ENCODE data around the gene CCRL2. TPM values are rescaled to one million over a fixed set of nuclear protein-coding genes. Genes with fewer than 3 reads are reported as not detected.
"Not testable (repeated sequence)": the region's sequence is repeated elsewhere in the genome, so short reads cannot be mapped to it uniquely, and the experiment has no call there.

Gene CCRL2
- total and polyA plus RNA-seq, 5 donors from 2014 or later, result 1.4 to 10.6 (median 2.0) TPM

DNA sequence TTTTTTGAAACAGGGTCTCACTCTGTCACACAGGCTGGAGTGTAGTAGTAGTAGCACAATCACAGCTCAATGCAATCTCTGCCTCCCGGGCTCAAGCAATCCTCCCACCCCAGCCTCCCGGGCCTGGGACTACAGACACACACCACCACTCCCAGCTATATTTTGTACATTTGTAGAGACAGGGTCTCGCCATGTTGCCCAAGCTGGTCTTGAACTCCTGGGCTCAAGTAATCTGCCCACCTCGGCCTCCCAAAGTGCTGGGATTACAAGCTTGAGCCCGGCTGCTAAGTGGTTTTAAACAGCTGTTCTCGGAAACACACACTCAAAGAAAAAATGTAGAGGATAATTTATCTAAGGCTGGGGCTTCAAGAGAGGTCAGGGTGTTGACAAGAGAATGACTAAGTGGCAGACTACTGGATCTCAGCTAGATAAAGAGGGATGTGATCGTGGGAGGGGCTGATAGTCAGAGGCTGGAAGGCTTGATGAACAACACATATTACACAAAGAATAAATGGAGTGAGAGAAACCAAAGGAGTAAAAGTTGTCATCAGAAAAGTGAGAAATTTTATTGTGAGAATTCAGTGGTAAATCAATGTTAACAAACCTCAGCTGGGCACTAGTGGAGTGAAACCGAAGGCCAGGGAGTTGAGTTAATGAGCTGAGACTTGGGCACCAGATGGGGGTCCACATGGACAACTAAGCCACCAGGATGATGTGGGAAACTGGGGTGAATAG, 6.9 kb upstream of the CCRL2 start:
- ATAC-seq (ENCODE audit: low read depth in 2 of 2) (no peak), DNase-seq (no peak)
- peaks cover 0 to 4% (median 0%) of the 10 kb centered on the region in 7 donors for H3K9me3 Mint-ChIP-seq
- Histone ChIP-seq H3K9me3 (ENCODE audit: control insufficient read depth in 2 of 2, low read length in 2 of 2) (no peaks in the 10 kb centered on the region), H3K27me3 (ENCODE audit: control insufficient read depth, insufficient read depth, low read length) (no peaks in the 10 kb centered on the region), H3K4me3 (ENCODE audit: low read depth, low read length) (no peak overlapping the region), H3K36me3 (ENCODE audit: control insufficient read depth, insufficient read depth, low read length) (no peaks in the 10 kb centered on the region), H3K4me1 (ENCODE audit: control insufficient read depth, insufficient read depth, low read length, poor library complexity, severe bottlenecking) (no peaks in the 10 kb centered on the region), H3K27ac (ENCODE audit: insufficient read depth, low read length, poor library complexity, severe bottlenecking) (no peak overlapping the region)
- no peak overlapping the region for H3K27ac Mint-ChIP-seq
- peaks cover 13% of the 10 kb centered on the region for H3K27me3 Mint-ChIP-seq
- peaks cover 0 to 2% (median 0%) of the 10 kb centered on the region in 4 donors for H3K4me1 Mint-ChIP-seq
- no peak overlapping the region for H3K4me3 Mint-ChIP-seq
- H3K36me3 Mint-ChIP-seq, result no peaks in the 10 kb centered on the region

DNA sequence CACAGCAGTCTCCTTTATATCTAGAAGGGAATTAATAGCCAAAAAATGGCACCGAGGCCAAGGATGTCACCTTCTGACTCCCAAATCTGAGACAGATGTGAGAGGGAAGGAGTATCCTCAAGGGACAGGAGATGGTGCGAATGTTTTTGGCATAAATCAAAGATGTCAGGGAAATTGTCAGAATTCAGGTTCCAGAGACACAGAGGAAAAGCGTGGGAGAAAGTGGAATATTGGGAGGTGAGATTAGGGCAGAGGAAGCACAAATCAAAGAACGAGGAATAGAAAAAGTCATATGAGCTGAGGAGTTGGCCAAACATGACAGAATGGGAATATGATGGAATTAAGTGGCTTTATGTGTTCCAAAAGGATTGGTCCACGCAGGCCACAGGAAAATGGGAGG, 6.2 kb upstream of the CCRL2 start:
- Histone ChIP-seq H3K9me3 (ENCODE audit: control insufficient read depth in 2 of 2, low read length in 2 of 2) (no peaks in the 10 kb centered on the region), H3K4me1 (ENCODE audit: control insufficient read depth, insufficient read depth, low read length, poor library complexity, severe bottlenecking) (no peaks in the 10 kb centered on the region), H3K36me3 (ENCODE audit: control insufficient read depth, insufficient read depth, low read length) (no peaks in the 10 kb centered on the region), H3K27ac (ENCODE audit: insufficient read depth, low read length, poor library complexity, severe bottlenecking) (no peak overlapping the region), H3K4me3 (ENCODE audit: low read depth, low read length) (no peak overlapping the region), H3K27me3 (ENCODE audit: control insufficient read depth, insufficient read depth, low read length) (no peaks in the 10 kb centered on the region)
- peaks cover 0 to 4% (median 0%) of the 10 kb centered on the region in 7 donors for H3K9me3 Mint-ChIP-seq
- no peak overlapping the region for H3K4me3 Mint-ChIP-seq
- DNase-seq (no peak), ATAC-seq (ENCODE audit: low read depth in 2 of 2) (no peak)
- no peaks in the 10 kb centered on the region for H3K36me3 Mint-ChIP-seq
- H3K27ac Mint-ChIP-seq, result no peak overlapping the region
- peaks cover 13% of the 10 kb centered on the region for H3K27me3 Mint-ChIP-seq
- peaks cover 0 to 2% (median 0%) of the 10 kb centered on the region in 4 donors for H3K4me1 Mint-ChIP-seq

DNA sequence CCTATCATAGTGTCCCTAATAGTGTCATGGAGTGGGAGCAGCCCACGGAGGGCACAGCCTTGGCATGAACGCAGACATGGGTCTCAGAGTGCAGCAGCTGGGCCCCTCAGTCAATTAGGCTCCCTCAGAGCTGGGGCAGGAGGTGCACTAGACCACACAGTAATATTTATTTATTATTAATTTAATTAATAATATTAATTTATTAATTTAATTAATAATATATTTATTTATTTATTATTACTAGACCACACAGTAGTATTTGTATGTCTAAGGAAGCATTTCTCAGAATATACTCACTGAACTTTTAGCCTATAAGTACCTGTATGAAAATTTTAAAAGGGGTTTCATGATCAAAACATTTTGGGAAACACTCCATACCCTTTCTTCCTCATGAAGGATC, 5.5 kb upstream of the CCRL2 start:
- H3K4me1 Mint-ChIP-seq, result peaks cover 0 to 3% (median under 1%) of the 10 kb centered on the region in 4 donors
- H3K9me3 Mint-ChIP-seq, result peaks cover 0 to 4% (median 0%) of the 10 kb centered on the region in 7 donors
- Histone ChIP-seq H3K27me3 (ENCODE audit: control insufficient read depth, insufficient read depth, low read length) (no peaks in the 10 kb centered on the region), H3K36me3 (ENCODE audit: control insufficient read depth, insufficient read depth, low read length) (no peaks in the 10 kb centered on the region), H3K4me1 (ENCODE audit: control insufficient read depth, insufficient read depth, low read length, poor library complexity, severe bottlenecking) (no peaks in the 10 kb centered on the region), H3K4me3 (ENCODE audit: low read depth, low read length) (no peak overlapping the region), H3K27ac (ENCODE audit: insufficient read depth, low read length, poor library complexity, severe bottlenecking) (no peak overlapping the region), H3K9me3 (ENCODE audit: control insufficient read depth in 2 of 2, low read length in 2 of 2) (no peaks in the 10 kb centered on the region)
- DNase-seq (no peak), ATAC-seq (ENCODE audit: low read depth in 2 of 2) (no peak)
- H3K27ac Mint-ChIP-seq, result no peak overlapping the region
- no peak overlapping the region for H3K4me3 Mint-ChIP-seq
- H3K36me3 Mint-ChIP-seq, result no peaks in the 10 kb centered on the region
- peaks cover 13% of the 10 kb centered on the region for H3K27me3 Mint-ChIP-seq

DNA sequence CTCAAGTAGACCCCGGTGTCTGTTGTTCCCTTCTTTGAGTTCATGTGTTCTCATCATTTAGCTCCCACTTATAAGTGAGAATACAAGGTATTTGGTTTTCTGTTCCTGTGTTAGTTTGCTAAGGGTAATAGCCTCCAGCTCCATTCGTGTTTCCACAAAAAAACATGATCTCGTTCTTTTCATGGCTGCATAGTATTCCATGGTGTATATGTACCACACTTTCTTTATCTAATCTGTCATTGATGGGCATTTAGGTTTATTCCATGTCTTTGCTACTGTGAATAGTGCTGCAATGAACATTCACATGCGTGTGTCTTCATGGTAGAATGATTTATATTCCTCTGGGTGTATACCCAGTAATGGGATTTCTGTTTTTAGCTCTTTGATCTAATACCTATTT, 4.2 kb upstream of the CCRL2 start:
- H3K4me3 Mint-ChIP-seq; H3K27me3 ChIP-seq (ENCODE audit: control insufficient read depth, insufficient read depth, low read length); H3K9me3 Mint-ChIP-seq: not testable (repeated sequence)

DNA sequence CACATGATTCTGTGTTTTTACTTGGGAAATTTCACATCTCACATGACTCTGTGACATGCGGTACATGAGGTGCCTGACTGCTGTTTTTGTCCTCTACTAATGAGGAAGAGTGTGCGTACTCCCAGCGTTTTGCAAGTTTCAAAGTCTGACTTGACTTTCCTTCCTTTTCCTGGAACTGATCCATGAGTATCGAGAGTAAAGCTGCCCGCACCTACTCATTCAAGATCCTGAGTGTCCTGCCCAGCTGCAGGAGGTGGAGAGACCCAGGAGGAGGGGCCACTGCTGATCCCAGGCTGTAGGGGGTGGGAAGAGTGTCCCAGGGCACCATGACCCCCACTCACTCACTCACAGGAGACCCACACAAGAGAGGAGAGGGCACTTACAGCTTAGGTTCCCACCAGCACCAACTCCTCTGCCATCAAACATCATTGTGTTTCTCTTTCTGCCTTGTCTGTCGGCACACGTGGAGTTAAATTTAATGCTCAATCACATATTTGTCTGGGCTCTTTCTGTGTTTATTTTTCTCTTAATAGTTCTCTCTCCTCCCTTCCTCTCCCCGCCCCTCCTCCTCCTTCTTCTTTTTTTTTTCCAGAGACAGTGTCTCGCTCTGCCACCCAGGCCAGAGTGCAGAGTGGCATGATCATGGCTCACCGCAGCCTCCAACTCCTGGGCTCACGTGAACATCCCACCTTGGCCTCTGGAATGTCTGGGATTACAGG, 1.6 kb upstream of the CCRL2 start:
- Histone ChIP-seq H3K9me3 (ENCODE audit: control insufficient read depth in 2 of 2, low read length in 2 of 2) (no peaks in the 10 kb centered on the region), H3K4me1 (ENCODE audit: control insufficient read depth, insufficient read depth, low read length, poor library complexity, severe bottlenecking) (peaks cover 17% of the 10 kb centered on the region), H3K27me3 (ENCODE audit: control insufficient read depth, insufficient read depth, low read length) (no peaks in the 10 kb centered on the region), H3K4me3 (ENCODE audit: low read depth, low read length) (no peak overlapping the region), H3K36me3 (ENCODE audit: control insufficient read depth, insufficient read depth, low read length) (no peaks in the 10 kb centered on the region), H3K27ac (ENCODE audit: insufficient read depth, low read length, poor library complexity, severe bottlenecking) (no peak overlapping the region)
- Mint-ChIP-seq H3K4me1 (peaks cover 17 to 38% (median 19%) of the 10 kb centered on the region in 4 donors), H3K27me3 (peaks cover 20% of the 10 kb centered on the region), H3K4me3 (peak overlapping the region in 1 of 4 donors; percentile 6), H3K9me3 (peaks cover 0 to 4% (median 0%) of the 10 kb centered on the region in 7 donors), H3K36me3 (no peaks in the 10 kb centered on the region), H3K27ac (no peak overlapping the region)
- DNase-seq, result no peak
- no peak for ATAC-seq (ENCODE audit: low read depth in 2 of 2)

More for the DNA sequence above, 4.2 kb upstream of the CCRL2 start:
- not testable (repeated sequence) for H3K27ac Mint-ChIP-seq; H3K4me3 ChIP-seq (ENCODE audit: low read depth, low read length); DNase-seq; H3K36me3 Mint-ChIP-seq; H3K27ac ChIP-seq (ENCODE audit: insufficient read depth, low read length, poor library complexity, severe bottlenecking); H3K36me3 ChIP-seq (ENCODE audit: control insufficient read depth, insufficient read depth, low read length); H3K9me3 ChIP-seq (ENCODE audit: control insufficient read depth in 2 of 2, low read length in 2 of 2); ATAC-seq (ENCODE audit: low read depth in 2 of 2)
- Mint-ChIP-seq H3K4me1 (peaks cover 7 to 14% (median 10%) of the 10 kb centered on the region in 4 donors), H3K27me3 (peaks cover 20% of the 10 kb centered on the region)
- peaks cover 10% of the 10 kb centered on the region for H3K4me1 ChIP-seq (ENCODE audit: control insufficient read depth, insufficient read depth, low read length, poor library complexity, severe bottlenecking)

DNA sequence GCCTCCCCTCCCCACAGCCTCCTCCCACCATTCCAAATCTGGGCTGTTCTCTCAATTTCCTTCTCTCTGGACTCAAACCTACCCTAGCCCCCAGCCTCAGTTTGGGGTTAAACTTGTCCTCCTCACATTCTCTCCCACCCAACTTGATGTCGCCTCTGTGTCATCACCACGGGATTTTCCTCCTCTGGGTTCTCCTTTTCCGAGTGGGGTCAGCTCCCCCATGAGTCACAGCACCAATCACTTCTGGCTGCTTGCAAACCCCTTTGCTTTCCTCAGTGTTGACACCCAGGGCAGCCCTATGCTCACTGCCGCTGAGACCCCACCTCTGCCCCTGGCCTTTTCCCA, 644 bp upstream of the CCRL2 start:
- Mint-ChIP-seq H3K4me3 (peak overlapping the region in 3 of 4 donors; percentile 88 to 96 (median 90)), H3K27ac (peak overlapping the region; percentile 80 to 97 (median 94)), H3K36me3 (no peaks in the 10 kb centered on the region), H3K27me3 (peaks cover 20% of the 10 kb centered on the region), H3K4me1 (peaks cover 17 to 38% (median 19%) of the 10 kb centered on the region in 4 donors), H3K9me3 (peaks cover 0 to 4% (median 0%) of the 10 kb centered on the region in 7 donors)
- Histone ChIP-seq H3K27me3 (ENCODE audit: control insufficient read depth, insufficient read depth, low read length) (no peaks in the 10 kb centered on the region), H3K4me3 (ENCODE audit: low read depth, low read length) (no peak overlapping the region), H3K4me1 (ENCODE audit: control insufficient read depth, insufficient read depth, low read length, poor library complexity, severe bottlenecking) (peaks cover 17% of the 10 kb centered on the region), H3K36me3 (ENCODE audit: control insufficient read depth, insufficient read depth, low read length) (no peaks in the 10 kb centered on the region), H3K27ac (ENCODE audit: insufficient read depth, low read length, poor library complexity, severe bottlenecking) (peak overlapping the region; percentile 67), H3K9me3 (ENCODE audit: control insufficient read depth in 2 of 2, low read length in 2 of 2) (no peaks in the 10 kb centered on the region)
- DNase-seq (no peak), ATAC-seq (ENCODE audit: low read depth in 2 of 2) (no peak)

DNA sequence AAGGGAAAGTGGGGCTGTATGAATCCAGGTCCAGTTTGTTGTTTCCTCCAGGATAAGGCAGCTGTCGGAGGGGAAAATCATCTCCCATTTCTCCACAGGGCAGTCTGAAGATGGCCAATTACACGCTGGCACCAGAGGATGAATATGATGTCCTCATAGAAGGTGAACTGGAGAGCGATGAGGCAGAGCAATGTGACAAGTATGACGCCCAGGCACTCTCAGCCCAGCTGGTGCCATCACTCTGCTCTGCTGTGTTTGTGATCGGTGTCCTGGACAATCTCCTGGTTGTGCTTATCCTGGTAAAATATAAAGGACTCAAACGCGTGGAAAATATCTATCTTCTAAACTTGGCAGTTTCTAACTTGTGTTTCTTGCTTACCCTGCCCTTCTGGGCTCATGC, 911 bp downstream of the CCRL2 start:
- no peak for ATAC-seq (ENCODE audit: low read depth in 2 of 2)
- H3K9me3 Mint-ChIP-seq, result peaks cover 0 to 2% (median 0%) of the 10 kb centered on the region in 7 donors
- no peaks in the 10 kb centered on the region for H3K36me3 Mint-ChIP-seq
- Histone ChIP-seq H3K9me3 (ENCODE audit: control insufficient read depth in 2 of 2, low read length in 2 of 2) (no peaks in the 10 kb centered on the region), H3K4me1 (ENCODE audit: control insufficient read depth, insufficient read depth, low read length, poor library complexity, severe bottlenecking) (peaks cover 17% of the 10 kb centered on the region), H3K27me3 (ENCODE audit: control insufficient read depth, insufficient read depth, low read length) (no peaks in the 10 kb centered on the region), H3K4me3 (ENCODE audit: low read depth, low read length) (peak overlapping the region; percentile 79), H3K36me3 (ENCODE audit: control insufficient read depth, insufficient read depth, low read length) (no peaks in the 10 kb centered on the region), H3K27ac (ENCODE audit: insufficient read depth, low read length, poor library complexity, severe bottlenecking) (no peak overlapping the region)
- H3K27me3 Mint-ChIP-seq, result peaks cover 10% of the 10 kb centered on the region
- peak overlapping the region; percentile 34 to 90 (median 88) for H3K4me3 Mint-ChIP-seq
- peak overlapping the region in 2 of 3 donors; percentile 94 to 97 for H3K27ac Mint-ChIP-seq
- DNase-seq, result peak in 1 of 3 donors; percentile 17
- peaks cover 17 to 38% (median 19%) of the 10 kb centered on the region in 4 donors for H3K4me1 Mint-ChIP-seq

Data from CD4-positive, CD25-positive, alpha-beta regulatory T cell (primary cell).